B cell (primary cell): Measurements from ENCODE around the gene DNAJC8.

Experiments
- CTCF ChIP-seq: fragments of 200-600 bp; IDR thresholded peaks from one replicate; pipeline ENCODE4 v1.8.0; 2022; ENCODE audit warnings: antibody characterized with exemption, mild to moderate bottlenecking
- EZH2 ChIP-seq: IDR thresholded peaks from 2 replicates; pipeline ENCODE4 v1.6.1; 2012; ENCODE audit warnings: borderline replicate concordance, low read depth, mild to moderate bottlenecking, moderate library complexity, low read length; ENCODE audit not compliant: insufficient read depth, poor library complexity, severe bottlenecking

DNA sequence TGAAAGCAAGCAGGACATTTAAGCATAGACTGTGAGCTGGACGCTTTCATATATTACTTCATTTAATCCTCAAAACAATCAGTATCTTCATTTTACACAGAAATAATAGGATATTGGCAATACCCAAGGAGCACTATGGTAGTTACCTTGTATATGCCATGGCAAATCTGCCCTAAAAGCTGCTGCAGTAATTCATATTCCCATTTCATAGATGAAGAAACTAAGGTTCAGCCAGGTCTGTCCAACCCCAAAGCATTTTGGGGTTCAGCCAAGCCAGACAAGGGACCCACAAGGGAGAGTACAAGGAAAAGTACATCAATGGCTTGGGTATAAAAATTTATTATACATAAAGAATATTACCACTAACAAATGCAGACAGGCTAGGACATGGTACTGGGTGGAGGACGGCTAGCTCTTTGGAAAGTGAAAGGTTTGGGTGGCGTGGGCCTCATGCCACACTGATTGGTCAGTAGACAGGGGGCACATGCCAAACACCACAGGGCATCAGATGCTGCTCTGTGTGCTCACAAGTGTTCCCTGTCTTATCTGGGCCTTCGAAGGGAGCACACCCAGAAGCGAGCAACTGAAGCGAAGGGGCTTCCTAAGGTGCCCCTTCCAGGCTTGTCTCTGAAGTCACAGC is 32.5 kb downstream of the DNAJC8 start:
- TF ChIP-seq CTCF (no peak), EZH2 (no peak)
